Measurements from ENCODE around the gene PID1.

The PID1 gene

DNA sequence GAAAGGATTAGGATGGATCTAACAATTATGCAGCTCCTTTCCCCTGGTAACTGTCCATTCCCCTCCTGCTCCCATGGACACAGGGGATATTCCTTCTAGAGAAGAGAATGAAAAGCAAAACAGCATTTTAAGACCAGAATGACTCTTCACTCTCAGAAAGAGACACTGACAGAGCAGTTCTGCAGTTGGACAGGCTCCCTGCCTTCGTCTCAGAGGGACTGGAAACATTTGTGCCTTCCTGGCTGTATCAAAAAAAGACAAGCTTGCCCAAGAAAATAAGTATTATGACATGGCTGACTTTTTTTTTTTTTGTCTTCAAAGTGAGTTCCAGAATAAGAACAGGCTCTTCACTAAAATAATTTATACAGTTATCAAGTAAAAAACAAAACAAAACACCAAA, 9.5 kb downstream of the PID1 start:
- TF ChIP-seq, protein P1, sequence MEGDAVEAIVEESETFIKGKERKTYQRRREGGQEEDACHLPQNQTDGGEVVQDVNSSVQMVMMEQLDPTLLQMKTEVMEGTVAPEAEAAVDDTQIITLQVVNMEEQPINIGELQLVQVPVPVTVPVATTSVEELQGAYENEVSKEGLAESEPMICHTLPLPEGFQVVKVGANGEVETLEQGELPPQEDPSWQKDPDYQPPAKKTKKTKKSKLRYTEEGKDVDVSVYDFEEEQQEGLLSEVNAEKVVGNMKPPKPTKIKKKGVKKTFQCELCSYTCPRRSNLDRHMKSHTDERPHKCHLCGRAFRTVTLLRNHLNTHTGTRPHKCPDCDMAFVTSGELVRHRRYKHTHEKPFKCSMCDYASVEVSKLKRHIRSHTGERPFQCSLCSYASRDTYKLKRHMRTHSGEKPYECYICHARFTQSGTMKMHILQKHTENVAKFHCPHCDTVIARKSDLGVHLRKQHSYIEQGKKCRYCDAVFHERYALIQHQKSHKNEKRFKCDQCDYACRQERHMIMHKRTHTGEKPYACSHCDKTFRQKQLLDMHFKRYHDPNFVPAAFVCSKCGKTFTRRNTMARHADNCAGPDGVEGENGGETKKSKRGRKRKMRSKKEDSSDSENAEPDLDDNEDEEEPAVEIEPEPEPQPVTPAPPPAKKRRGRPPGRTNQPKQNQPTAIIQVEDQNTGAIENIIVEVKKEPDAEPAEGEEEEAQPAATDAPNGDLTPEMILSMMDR (IDR thresholded peaks at IDR 0.05; ENCODE audit: low read depth, low read length), result no peak
- no peak for DNase-seq (ENCODE audit: extremely low read depth, low read depth)

DNA sequence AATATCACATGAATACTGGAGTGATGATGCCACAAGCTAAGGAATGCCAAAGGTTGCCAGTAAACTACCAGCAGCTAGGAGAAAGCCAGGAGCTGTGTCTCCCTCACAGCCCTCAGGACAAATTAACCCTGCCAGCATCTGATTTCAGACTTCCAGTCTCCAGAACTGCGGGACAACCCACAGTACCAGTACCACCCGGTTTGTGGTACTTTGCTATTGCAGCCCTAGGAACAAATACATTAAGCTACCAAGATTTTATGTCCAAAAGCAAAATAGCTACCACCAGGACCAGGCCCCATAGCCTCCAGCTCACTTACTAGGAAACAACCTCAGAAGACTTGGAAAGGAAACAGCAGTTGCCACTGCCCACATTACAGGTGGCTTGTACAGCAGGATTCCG, 10.0 kb downstream of the PID1 start:
- DNase-seq (ENCODE audit: extremely low read depth, low read depth), result no peak
- TF ChIP-seq, protein P1 (IDR thresholded peaks at IDR 0.05; ENCODE audit: low read depth, low read length), result no peak

DNA sequence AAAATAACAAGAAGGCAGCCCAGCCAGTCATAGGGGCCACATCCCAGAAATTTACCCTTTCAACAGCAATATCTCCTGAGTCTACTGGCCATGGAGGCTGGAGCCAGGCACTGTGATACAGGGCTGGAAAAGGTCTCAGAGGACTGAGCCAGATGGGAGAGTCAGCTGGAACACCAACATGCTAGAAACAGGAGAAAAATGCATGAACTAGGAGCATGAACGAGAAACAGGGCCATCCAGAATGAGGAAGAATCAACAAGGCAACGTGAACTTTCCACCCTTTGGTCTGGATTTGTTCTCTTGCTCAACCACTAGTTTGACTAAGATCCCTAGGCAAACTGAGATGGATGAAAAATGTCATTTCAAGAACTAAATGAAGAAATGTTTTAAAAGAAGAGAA, 13.1 kb downstream of the PID1 start:
- TF ChIP-seq, protein P1 (IDR thresholded peaks at IDR 0.05; ENCODE audit: low read depth, low read length), result no peak
- no peak for DNase-seq (ENCODE audit: extremely low read depth, low read depth)

DNA sequence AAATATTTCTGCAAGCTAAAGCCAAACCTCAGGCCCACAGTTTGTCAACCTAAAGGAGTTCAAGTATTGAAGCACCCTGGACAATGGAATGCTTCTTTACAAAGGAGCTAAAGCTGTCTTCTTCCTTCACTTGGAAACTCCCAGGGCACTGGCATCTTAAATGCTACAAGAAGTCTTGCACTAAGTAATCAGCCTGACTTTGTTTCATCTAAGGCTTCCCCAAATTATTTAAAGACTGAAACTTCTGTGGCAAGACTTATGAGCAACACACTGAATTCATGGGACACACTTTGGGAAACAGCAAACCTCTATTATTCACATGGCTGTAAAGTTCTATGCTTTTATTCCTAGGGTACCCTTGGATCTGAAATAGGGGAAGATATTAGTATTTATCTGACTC, 14.7 kb downstream of the PID1 start:
- TF ChIP-seq, protein P1 (IDR thresholded peaks at IDR 0.05; ENCODE audit: low read depth, low read length), result no peak
- no peak for DNase-seq (ENCODE audit: extremely low read depth, low read depth)

DNA sequence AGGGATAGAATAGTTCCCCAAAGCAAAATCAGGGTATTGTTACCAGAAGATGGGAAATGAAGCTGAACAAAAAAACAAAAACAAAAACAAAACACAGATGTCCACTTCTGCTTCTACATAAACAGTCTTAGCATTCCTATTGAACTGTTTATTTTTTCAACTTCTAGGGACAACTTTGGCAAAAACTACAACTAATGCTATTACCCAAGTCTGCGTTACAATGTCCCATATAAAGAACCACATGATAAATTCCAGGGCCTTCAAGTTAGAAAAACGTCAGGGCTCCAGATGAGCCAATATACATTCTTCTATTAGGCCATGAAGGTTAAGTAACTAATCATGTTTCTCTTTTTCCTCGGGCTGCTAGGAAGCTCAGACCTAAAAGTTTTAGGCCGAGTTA, 16.9 kb downstream of the PID1 start:
- TF ChIP-seq, protein P1 (IDR thresholded peaks at IDR 0.05; ENCODE audit: low read depth, low read length), result no peak
- no peak for DNase-seq (ENCODE audit: extremely low read depth, low read depth)

DNA sequence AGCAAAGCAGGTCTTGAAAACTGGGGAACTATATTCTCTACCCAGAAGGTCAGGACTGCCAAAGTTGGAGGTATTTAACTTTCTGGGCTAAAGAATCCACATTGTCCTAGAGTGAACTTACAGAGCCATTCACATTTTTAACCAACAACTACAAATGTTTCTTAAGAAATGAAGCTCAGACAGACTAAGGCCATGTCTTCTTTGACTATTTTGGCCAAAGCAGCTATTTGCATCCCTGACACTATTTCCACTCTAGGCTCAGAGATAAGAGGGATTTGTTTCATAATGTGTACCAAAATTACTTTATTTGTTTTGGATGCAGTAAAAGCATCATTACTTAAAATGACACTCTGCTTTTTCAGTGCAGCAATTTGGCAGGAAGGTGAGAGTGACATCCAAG, 18.1 kb downstream of the PID1 start:
- no peak for DNase-seq (ENCODE audit: extremely low read depth, low read depth)
- TF ChIP-seq, protein P1 (IDR thresholded peaks at IDR 0.05; ENCODE audit: low read depth, low read length), result no peak

DNA sequence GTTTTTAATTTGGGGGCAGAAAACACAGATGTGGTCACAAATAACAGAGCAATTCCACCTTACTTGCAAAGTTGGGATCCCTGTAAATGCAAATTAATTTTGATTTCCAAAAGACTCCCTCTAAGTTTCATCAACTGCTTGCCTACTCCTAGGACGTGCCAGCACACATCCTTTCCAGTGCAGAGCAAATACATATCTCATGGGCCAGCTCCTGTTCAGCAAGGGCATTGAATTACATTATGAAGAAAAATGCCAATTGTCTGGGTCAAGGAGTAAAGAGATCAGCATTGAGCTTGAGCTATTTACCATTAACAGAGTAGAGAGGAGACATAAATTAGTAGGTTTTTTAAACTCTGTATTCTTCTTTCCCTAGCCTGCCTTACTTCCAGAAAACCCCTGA, 18.8 kb downstream of the PID1 start:
- DNase-seq (ENCODE audit: extremely low read depth, low read depth), result no peak
- TF ChIP-seq, protein P1 (IDR thresholded peaks at IDR 0.05; ENCODE audit: low read depth, low read length), result no peak
